ENCODE measurements around the gene LACTB.

The LACTB gene

GRCh38 chr15:63111481-63111880 lies 10.2 kb upstream of the LACTB start (continued):
- TF ChIP-seq ZNF610 (tag by site-specific recombination; IDR thresholded peaks at IDR 0.05; ENCODE audit: borderline replicate concordance) (no peak), KLF8 (tag by site-specific recombination; IDR thresholded peaks at IDR 0.05) (no peak), PRDM4 (tag by site-specific recombination; IDR thresholded peaks at IDR 0.05) (no peak), CTCF (tag by site-specific recombination; IDR thresholded peaks at IDR 0.05) (no peak), ZNF837 (tag by site-specific recombination; IDR thresholded peaks at IDR 0.05) (no peak), ZNF571 (tag by site-specific recombination; IDR thresholded peaks at IDR 0.05) (no peak), ZSCAN16 (tag by site-specific recombination; IDR thresholded peaks at IDR 0.05) (no peak), FEZF1 (tag by site-specific recombination; IDR thresholded peaks at IDR 0.05) (no peak)

- TF ChIP-seq HOXA7 (CRISPR knock-in tag; IDR thresholded peaks at IDR 0.05; ENCODE audit: borderline replicate concordance) (no peak), PRDM10 (tag by site-specific recombination; IDR thresholded peaks at IDR 0.05) (peak; percentile 71), ZNF677 (tag by site-specific recombination; IDR thresholded peaks at IDR 0.05) (no peak)
- ChIA-PET CTCF (interaction anchor here (0.7 to 1.4 kb wide), 3 partner anchors 23 to 807 kb away, joined by 3 to 4 read pairs (median 3); no protein-coding TSS in a partner anchor), POLR2A (no interaction called here)
- H3K4me1 ChIP-seq (ENCODE audit: control insufficient read depth, insufficient read depth, low read length), result no peaks in the 10 kb centered on the region
- no peaks in the 10 kb centered on the region for H3K9me3 ChIP-seq (ENCODE audit: control insufficient read depth, insufficient read depth, low read depth, low read length)
- no peak overlapping the region for H3K4me3 ChIP-seq (ENCODE audit: low read depth, low read length)
- no peak overlapping the region for H3K27ac ChIP-seq (ENCODE audit: extremely low read depth, low read depth, low read length)
- H3K36me3 ChIP-seq (ENCODE audit: control insufficient read depth in 2 of 2, insufficient read depth in 1 of 2, low read length in 2 of 2), result no peaks in the 10 kb centered on the region
Observed at GRCh38 chr15:63112871-63113270, 8.8 kb upstream of the LACTB start.

- ChIA-PET CTCF (interaction anchor here (0.7 to 1.4 kb wide), 2 partner anchors 25 to 92 kb away, joined by 4 read pairs; no protein-coding TSS in a partner anchor), POLR2A (no interaction called here)
- Histone ChIP-seq H3K4me3 (ENCODE audit: low read depth, low read length) (no peak overlapping the region), H3K4me1 (ENCODE audit: control insufficient read depth, insufficient read depth, low read length) (no peaks in the 10 kb centered on the region), H3K9me3 (ENCODE audit: control insufficient read depth, insufficient read depth, low read depth, low read length) (no peaks in the 10 kb centered on the region), H3K36me3 (ENCODE audit: control insufficient read depth in 2 of 2, insufficient read depth in 1 of 2, low read length in 2 of 2) (no peaks in the 10 kb centered on the region), H3K27ac (ENCODE audit: extremely low read depth, low read depth, low read length) (no peak overlapping the region)
- TF ChIP-seq ZNF585B (tag by site-specific recombination; IDR thresholded peaks at IDR 0.05) (no peak), ZNF248 (tag by site-specific recombination; IDR thresholded peaks at IDR 0.05) (no peak)
Observed at GRCh38 chr15:63114465-63114864, 7.2 kb upstream of the LACTB start.
